ENCODE results near the gene RAB30. TPM values are rescaled to one million over a fixed set of nuclear protein-coding genes. Genes with fewer than 3 reads are reported as not detected.

RAB30 gene
- total and polyA plus RNA-seq, 2 donors: 4.5 to 7.5 TPM

GRCh38 chr11:83047515-83048225 is 24.0 kb downstream of the RAB30 start:
- Histone ChIP-seq H3K27ac (ENCODE audit: low read depth in 1 of 2, low read length in 1 of 2) (no peak overlapping the region), H3K4me1 (ENCODE audit: control insufficient read depth in 2 of 2, insufficient read depth in 2 of 2, low read length in 2 of 2) (peaks cover 0 to 4% of the 10 kb centered on the region in 2 donors), H3K27me3 (ENCODE audit: control insufficient read depth in 2 of 2, insufficient read depth in 1 of 2, low read length in 1 of 2) (no peaks in the 10 kb centered on the region), H3K36me3 (ENCODE audit: control insufficient read depth in 2 of 2, insufficient read depth in 2 of 2, low read length in 1 of 2) (no peaks in the 10 kb centered on the region), H3K4me3 (ENCODE audit: low read length in 2 of 2) (no peak overlapping the region), H3K9me3 (ENCODE audit: control insufficient read depth in 2 of 2, insufficient read depth in 1 of 2, low read length in 1 of 2) (no peaks in the 10 kb centered on the region)
- no peak for DNase-seq (ENCODE audit: low read depth in 6 of 9, low spot score in 9 of 9)
- WGBS: 74% methylated on average over 4 of the region's 4 CpGs

GRCh38 chr11:83046621-83047172 is 25.0 kb downstream of the RAB30 start:
- H3K27ac ChIP-seq (ENCODE audit: low read depth in 1 of 2, low read length in 1 of 2): no peak overlapping the region

GRCh38 chr11:83044958-83045712 is 26.6 kb downstream of the RAB30 start:
- Histone ChIP-seq H3K27ac (ENCODE audit: low read depth in 1 of 2, low read length in 1 of 2) (no peak overlapping the region), H3K36me3 (ENCODE audit: control insufficient read depth in 2 of 2, insufficient read depth in 2 of 2, low read length in 1 of 2) (no peaks in the 10 kb centered on the region), H3K4me3 (ENCODE audit: low read length in 2 of 2) (no peak overlapping the region), H3K27me3 (ENCODE audit: control insufficient read depth in 2 of 2, insufficient read depth in 1 of 2, low read length in 1 of 2) (no peaks in the 10 kb centered on the region), H3K4me1 (ENCODE audit: control insufficient read depth in 2 of 2, insufficient read depth in 2 of 2, low read length in 2 of 2) (no peaks in the 10 kb centered on the region), H3K9me3 (ENCODE audit: control insufficient read depth in 2 of 2, insufficient read depth in 1 of 2, low read length in 1 of 2) (no peaks in the 10 kb centered on the region)
- 92% methylated on average over 8 of the region's 8 CpGs for WGBS
- no peak for DNase-seq (ENCODE audit: low read depth in 6 of 9, low spot score in 9 of 9)

More at GRCh38 chr11:83046621-83047172, 25.0 kb downstream of the RAB30 start:
- Histone ChIP-seq H3K9me3 (ENCODE audit: control insufficient read depth in 2 of 2, insufficient read depth in 1 of 2, low read length in 1 of 2) (no peaks in the 10 kb centered on the region), H3K4me1 (ENCODE audit: control insufficient read depth in 2 of 2, insufficient read depth in 2 of 2, low read length in 2 of 2) (no peaks in the 10 kb centered on the region), H3K4me3 (ENCODE audit: low read length in 2 of 2) (no peak overlapping the region), H3K27me3 (ENCODE audit: control insufficient read depth in 2 of 2, insufficient read depth in 1 of 2, low read length in 1 of 2) (no peaks in the 10 kb centered on the region), H3K36me3 (ENCODE audit: control insufficient read depth in 2 of 2, insufficient read depth in 2 of 2, low read length in 1 of 2) (no peaks in the 10 kb centered on the region)
- WGBS: 97% methylated on average over 4 of the region's 4 CpGs
- no peak for DNase-seq (ENCODE audit: low read depth in 6 of 9, low spot score in 9 of 9)

- WGBS: 95% methylated on average over 3 of the region's 3 CpGs
- DNase-seq (ENCODE audit: low read depth in 6 of 9, low spot score in 9 of 9): no peak
- H3K4me3 ChIP-seq (ENCODE audit: low read length in 2 of 2): no peak overlapping the region
- no peak overlapping the region for H3K27ac ChIP-seq (ENCODE audit: low read depth in 1 of 2, low read length in 1 of 2)
- no peaks in the 10 kb centered on the region for H3K4me1 ChIP-seq (ENCODE audit: control insufficient read depth in 2 of 2, insufficient read depth in 2 of 2, low read length in 2 of 2)
- H3K27me3 ChIP-seq (ENCODE audit: control insufficient read depth in 2 of 2, insufficient read depth in 1 of 2, low read length in 1 of 2): no peaks in the 10 kb centered on the region
- no peaks in the 10 kb centered on the region for H3K9me3 ChIP-seq (ENCODE audit: control insufficient read depth in 2 of 2, insufficient read depth in 1 of 2, low read length in 1 of 2)
- no peaks in the 10 kb centered on the region for H3K36me3 ChIP-seq (ENCODE audit: control insufficient read depth in 2 of 2, insufficient read depth in 2 of 2, low read length in 1 of 2)
Measured at GRCh38 chr11:83042964-83043711, 28.6 kb downstream of the RAB30 start.

GRCh38 chr11:83041126-83041525 is 30.6 kb downstream of the RAB30 start:
- H3K4me1 ChIP-seq (ENCODE audit: control insufficient read depth in 2 of 2, insufficient read depth in 2 of 2, low read length in 2 of 2): no peaks in the 10 kb centered on the region
- H3K4me3 ChIP-seq (ENCODE audit: low read length in 2 of 2): no peak overlapping the region
- no peaks in the 10 kb centered on the region for H3K36me3 ChIP-seq (ENCODE audit: control insufficient read depth in 2 of 2, insufficient read depth in 2 of 2, low read length in 1 of 2)
- H3K27ac ChIP-seq (ENCODE audit: low read depth in 1 of 2, low read length in 1 of 2): no peak overlapping the region
- no peaks in the 10 kb centered on the region for H3K9me3 ChIP-seq (ENCODE audit: control insufficient read depth in 2 of 2, insufficient read depth in 1 of 2, low read length in 1 of 2)
- H3K27me3 ChIP-seq (ENCODE audit: control insufficient read depth in 2 of 2, insufficient read depth in 1 of 2, low read length in 1 of 2): no peaks in the 10 kb centered on the region
- DNase-seq (ENCODE audit: low read depth in 6 of 9, low spot score in 9 of 9): no peak
- WGBS: 98% methylated on average over 2 of the region's 2 CpGs

- no peak overlapping the region for H3K27ac ChIP-seq (ENCODE audit: low read depth in 1 of 2, low read length in 1 of 2)
- no peak overlapping the region for H3K4me3 ChIP-seq (ENCODE audit: low read length in 2 of 2)
- no peaks in the 10 kb centered on the region for H3K36me3 ChIP-seq (ENCODE audit: control insufficient read depth in 2 of 2, insufficient read depth in 2 of 2, low read length in 1 of 2)
- DNase-seq (ENCODE audit: low read depth in 6 of 9, low spot score in 9 of 9): no peak
- H3K9me3 ChIP-seq (ENCODE audit: control insufficient read depth in 2 of 2, insufficient read depth in 1 of 2, low read length in 1 of 2): no peaks in the 10 kb centered on the region
- WGBS: 95% methylated on average over 4 of the region's 4 CpGs
- no peaks in the 10 kb centered on the region for H3K27me3 ChIP-seq (ENCODE audit: control insufficient read depth in 2 of 2, insufficient read depth in 1 of 2, low read length in 1 of 2)
- peaks cover 0 to 3% of the 10 kb centered on the region in 2 donors for H3K4me1 ChIP-seq (ENCODE audit: control insufficient read depth in 2 of 2, insufficient read depth in 2 of 2, low read length in 2 of 2)
Measured at GRCh38 chr11:83039566-83039965, 32.1 kb downstream of the RAB30 start.

- Histone ChIP-seq H3K4me3 (ENCODE audit: low read length in 2 of 2) (no peak overlapping the region), H3K27me3 (ENCODE audit: control insufficient read depth in 2 of 2, insufficient read depth in 1 of 2, low read length in 1 of 2) (no peaks in the 10 kb centered on the region), H3K27ac (ENCODE audit: low read depth in 1 of 2, low read length in 1 of 2) (no peak overlapping the region), H3K4me1 (ENCODE audit: control insufficient read depth in 2 of 2, insufficient read depth in 2 of 2, low read length in 2 of 2) (peaks cover 0 to 7% of the 10 kb centered on the region in 2 donors), H3K9me3 (ENCODE audit: control insufficient read depth in 2 of 2, insufficient read depth in 1 of 2, low read length in 1 of 2) (no peaks in the 10 kb centered on the region), H3K36me3 (ENCODE audit: control insufficient read depth in 2 of 2, insufficient read depth in 2 of 2, low read length in 1 of 2) (no peaks in the 10 kb centered on the region)
- no peak for DNase-seq (ENCODE audit: low read depth in 6 of 9, low spot score in 9 of 9)
- whole genome bisulfite sequencing: 86% methylated on average over 4 of the region's 4 CpGs
Measured at GRCh38 chr11:83037877-83038276, 33.8 kb downstream of the RAB30 start.

- no peak for DNase-seq (ENCODE audit: low read depth in 6 of 9, low spot score in 9 of 9)
Measured at GRCh38 chr11:83036701-83037100, 35.0 kb downstream of the RAB30 start.

More at GRCh38 chr11:83036701-83037100, 35.0 kb downstream of the RAB30 start:
- Histone ChIP-seq H3K9me3 (ENCODE audit: control insufficient read depth in 2 of 2, insufficient read depth in 1 of 2, low read length in 1 of 2) (no peaks in the 10 kb centered on the region), H3K27me3 (ENCODE audit: control insufficient read depth in 2 of 2, insufficient read depth in 1 of 2, low read length in 1 of 2) (no peaks in the 10 kb centered on the region), H3K4me3 (ENCODE audit: low read length in 2 of 2) (no peak overlapping the region), H3K4me1 (ENCODE audit: control insufficient read depth in 2 of 2, insufficient read depth in 2 of 2, low read length in 2 of 2) (peaks cover 0 to 7% of the 10 kb centered on the region in 2 donors), H3K36me3 (ENCODE audit: control insufficient read depth in 2 of 2, insufficient read depth in 2 of 2, low read length in 1 of 2) (no peaks in the 10 kb centered on the region), H3K27ac (ENCODE audit: low read depth in 1 of 2, low read length in 1 of 2) (no peak overlapping the region)
- WGBS: 95% methylated on average over 5 of the region's 5 CpGs

Measured in thymus (tissue), 11 donors.